HG03442 (cell line): Measurements from ENCODE around the gene AQP5.

ENCODE experiments used
- ATAC-seq: cut with Tn5 transposase; IDR thresholded peaks from one replicate; pipeline ENCODE4 v1.9.1; 2021; ENCODE audit warnings: mild to moderate bottlenecking, moderate library complexity; ENCODE audit not compliant: unreplicated experiment

The AQP5 gene

DNA sequence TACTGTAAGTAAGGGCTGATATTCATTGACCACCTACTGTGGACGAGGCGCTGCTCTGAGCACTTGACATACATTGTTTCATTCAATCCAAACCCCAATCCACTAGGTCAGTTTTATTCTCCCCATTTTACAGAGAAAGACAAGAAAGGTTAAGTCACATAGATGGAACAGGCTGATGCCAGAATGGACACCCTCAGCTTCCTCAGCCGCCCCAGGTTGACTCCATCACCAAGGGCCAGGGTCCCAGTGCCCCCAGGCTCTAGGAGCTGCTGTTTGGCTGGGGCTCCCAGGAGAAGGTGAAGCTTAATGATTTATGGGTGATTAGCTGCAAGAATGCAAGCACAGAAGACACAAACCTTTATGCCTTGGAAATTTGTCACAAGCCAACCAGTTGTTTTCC, 11.8 kb upstream of the AQP5 start:
- no peak for ATAC-seq

DNA sequence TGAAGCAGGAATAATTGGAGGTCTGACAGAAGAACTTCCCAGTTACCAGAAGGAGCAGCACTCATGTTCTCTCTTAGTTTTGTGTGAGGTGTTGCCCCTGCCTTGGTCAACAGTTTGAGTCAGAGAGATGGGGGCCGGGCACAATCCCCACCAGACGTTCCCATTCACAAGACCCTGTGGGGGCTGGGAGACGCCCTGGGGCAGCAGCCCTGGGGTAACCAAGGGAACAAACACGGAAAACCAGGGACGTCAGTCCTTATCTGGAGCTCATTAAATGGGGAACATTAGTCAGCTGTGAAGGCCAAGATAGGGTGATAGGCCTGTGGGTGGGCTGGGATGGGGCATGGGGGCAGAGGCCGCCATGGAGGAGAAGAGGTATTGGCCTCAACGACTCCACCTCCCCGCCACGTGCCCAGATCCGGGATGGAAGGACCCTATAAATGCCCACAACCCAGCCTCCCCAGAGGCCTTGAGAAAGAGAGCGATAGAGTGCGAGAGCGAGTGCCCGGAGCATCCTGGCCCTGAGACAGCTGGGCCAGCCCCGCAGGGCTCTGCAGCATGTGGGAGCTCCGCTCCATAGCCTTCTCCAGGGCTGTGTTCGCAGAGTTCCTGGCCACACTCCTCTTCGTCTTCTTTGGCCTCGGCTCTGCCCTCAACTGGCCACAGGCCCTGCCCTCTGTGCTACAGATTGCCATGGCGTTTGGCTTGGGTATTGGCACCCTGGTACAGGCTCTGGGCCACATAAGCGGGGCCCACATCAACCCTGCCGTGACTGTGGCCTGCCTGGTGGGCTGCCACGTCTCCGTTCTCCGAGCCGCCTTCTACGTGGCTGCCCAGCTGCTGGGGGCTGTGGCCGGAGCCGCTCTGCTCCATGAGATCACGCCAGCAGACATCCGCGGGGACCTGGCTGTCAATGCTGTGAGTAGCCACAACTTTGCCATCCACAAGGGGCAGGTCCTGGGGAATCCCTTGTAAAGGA, 11.1 kb upstream of the AQP5 start, which contains the start of gene AQP2:
TSS of gene AQP2 (plus strand) at position 465 of the 979 bp plus-strand sequence. CDS start at position 559, 94 bp downstream.
- no peak for ATAC-seq

DNA sequence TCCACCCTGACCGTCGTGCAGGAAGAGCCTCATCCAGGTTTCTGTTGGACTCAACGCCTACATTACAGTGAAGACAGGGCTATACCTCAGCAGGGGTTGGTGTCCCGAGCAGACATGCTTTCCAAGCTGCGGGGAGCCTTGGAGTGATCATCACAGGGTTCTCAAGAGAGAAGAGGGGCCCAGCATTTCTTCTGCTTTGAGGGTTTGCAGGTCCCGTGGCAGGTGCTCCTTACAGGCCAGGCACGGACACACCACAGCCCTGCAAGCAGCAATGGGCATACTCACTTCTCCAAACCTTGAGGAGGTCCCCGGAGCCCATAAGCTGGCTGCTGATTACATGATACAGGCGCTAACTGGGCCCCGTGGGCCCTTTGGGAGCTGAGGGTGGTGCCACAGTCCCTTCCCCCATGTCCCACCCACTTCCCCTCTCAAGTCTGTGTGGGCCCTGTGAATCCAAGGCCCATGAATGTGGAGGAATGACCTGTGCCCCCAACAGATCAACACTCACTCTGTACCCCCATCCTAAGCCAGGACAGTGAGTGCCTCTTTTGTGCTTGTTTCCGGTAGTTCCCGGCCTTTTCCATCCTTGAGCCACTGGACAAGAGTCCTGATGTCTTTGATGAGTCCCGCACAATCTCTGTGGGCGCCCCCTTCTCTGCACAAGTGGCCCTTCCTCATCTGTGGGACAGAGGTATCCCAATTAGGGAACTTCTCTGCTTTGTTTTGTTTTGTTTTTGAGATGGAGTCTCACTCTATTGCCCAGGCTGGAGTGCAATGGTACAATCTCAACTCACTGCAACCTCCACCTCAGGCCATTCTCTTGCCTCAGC, 10.0 kb upstream of the AQP5 start:
- no peak for ATAC-seq

DNA sequence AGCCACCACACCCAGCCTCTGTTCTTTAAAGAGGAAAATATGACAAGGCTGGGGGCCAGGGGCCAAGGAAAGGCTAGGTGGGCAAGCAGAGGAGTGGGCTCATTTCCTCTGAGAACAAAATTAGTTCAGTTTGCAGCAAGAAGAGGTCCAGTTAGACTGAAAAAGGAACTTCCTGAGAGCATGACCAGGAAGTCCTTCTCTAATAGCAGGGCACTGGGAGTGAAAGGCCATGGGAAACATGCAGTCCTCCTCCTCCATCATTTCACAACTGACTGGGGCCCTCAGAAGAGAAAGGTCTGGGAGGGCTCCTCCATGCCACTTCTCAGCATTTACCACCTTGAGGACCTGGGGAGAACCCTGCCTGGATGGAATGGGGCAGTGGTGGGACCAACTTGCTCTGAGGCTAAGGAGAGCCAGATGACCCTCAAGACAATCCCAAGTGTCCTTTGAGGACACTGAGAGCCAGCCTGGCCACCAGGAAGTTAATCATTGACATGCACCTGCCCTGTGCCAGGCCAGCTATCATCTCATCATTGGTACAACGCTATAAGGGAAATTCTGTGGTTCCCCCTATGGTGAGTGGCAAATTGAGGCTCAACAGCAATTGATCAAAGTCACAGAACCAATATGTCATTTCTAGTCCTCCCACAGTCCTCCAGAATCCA, 9.1 kb upstream of the AQP5 start:
- no peak for ATAC-seq

DNA sequence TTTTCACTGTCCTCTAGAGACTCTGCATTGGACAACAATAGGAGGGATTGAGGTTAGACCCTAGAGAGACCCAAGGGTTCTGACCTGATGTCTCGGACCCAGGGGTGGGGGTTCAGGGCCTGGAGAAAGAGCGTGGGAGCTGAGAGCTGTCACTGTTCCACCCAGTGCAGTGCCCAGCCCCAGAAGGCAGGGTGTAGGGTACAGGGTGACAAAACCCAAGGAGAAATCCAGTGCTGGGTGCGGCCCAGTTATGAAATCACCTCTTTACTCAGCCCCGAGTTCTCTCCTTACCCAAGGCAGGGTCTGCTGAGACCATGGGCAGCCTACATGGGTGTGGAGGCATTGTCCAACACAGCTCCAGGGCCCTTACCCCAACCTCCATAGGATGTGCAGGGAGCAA, 8.5 kb upstream of the AQP5 start:
- ATAC-seq, result no peak

DNA sequence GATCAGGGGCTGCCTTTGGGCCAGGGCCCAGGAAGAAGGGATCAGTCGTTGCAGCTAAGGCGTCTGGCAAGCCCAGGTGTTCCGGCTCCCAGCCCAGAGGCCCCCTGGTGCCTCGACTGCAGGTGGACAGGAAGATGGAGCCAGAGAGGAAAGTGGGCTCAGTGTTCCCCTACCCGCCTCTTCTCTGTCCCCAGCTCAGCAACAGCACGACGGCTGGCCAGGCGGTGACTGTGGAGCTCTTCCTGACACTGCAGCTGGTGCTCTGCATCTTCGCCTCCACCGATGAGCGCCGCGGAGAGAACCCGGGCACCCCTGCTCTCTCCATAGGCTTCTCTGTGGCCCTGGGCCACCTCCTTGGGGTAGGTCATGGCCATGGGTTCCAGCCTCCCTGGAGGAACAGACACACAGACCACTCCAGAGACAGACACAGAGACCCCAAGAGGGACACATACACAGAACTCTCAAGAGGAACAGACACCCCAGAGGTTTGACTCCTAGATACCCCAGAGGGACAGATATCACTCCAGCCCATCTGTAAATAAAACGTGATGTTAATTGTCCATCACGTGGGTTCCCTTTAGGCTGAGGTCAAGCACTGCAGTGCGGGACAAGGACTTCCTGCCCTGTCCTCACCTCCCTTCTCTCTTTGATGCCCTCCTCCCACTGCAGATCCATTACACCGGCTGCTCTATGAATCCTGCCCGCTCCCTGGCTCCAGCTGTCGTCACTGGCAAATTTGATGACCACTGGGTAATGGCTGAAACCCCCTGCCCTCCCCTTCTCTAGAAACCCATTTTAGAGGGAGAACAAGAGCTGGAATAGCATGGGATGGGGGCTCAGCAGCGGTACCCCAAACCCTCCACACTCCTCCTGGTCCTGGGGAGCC, 7.5 kb upstream of the AQP5 start:
- ATAC-seq, result no peak

DNA sequence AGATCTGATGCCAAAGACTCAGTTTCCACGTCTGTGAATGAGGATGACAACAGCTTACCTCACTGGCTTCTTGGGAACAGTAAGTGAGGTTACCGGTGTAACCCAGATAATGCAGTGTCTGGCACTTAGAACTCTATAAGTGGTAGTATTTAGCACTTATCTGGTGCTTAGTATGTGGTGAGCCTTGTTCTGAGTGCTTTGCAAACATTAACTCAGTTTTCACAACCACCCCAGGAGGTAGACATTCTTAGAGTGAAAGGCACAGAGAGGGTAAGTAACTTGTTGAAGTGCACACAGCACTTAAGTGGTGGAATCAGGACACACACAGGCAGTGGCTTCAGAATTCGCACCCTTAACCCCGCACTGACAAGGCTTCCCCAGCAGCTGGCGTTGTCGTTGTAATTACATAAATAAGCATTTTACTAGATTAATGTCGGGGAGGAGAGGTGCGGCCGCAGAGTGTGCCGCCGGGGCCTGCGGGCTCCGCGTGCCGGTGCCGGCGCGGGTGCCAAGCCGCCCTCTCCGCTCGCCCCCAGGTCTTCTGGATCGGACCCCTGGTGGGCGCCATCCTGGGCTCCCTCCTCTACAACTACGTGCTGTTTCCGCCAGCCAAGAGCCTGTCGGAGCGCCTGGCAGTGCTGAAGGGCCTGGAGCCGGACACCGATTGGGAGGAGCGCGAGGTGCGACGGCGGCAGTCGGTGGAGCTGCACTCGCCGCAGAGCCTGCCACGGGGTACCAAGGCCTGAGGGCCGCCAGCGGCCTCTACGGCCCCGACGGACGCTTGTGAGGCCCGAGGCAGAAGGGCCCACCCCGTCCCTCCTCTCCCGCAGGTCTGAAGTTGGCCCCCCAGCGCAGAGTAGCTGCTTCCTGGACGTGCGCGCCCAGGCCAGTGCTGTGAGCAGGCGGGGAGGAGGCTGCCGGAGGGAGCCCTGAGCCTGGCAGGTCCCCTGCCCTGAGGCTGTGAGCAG, 6.5 kb upstream of the AQP5 start:
- ATAC-seq, result no peak

DNA sequence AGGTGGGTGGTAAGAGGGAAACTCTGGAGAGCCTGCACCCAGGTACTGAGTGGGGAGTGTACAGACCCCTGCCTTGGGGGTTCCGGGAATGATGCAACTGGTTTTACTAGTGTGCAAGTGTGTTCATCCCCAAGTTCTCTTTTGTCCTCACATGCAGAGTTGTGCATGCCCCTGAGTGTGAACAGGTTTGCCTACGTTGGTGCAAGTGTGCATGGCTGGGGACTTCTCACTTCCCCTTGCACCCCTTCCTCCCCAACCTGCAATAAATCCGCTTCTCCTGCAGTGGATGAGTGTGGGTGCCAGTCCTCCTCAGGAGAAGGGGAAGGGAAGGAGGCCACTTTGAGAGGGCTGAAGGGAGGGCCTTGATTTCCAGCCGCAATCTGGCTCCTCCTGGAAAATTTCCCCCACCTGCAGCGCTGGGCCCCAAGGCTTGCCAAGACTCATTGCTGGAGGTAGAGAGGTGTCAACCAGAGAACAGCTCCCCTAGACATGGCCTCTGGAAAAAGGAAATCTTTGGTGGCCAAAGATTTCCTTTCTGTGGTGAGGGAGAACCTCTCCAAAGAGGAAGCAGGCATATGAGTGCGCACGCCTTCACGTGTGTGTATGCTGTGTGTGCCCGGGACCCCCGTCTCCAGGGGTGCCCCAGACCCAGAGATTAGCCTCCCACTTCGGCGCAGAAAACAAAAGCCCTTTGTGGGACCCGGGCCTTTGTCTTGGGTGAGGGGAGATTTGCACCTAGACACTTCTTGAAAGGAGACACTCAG, 5.6 kb upstream of the AQP5 start:
- no peak for ATAC-seq

DNA sequence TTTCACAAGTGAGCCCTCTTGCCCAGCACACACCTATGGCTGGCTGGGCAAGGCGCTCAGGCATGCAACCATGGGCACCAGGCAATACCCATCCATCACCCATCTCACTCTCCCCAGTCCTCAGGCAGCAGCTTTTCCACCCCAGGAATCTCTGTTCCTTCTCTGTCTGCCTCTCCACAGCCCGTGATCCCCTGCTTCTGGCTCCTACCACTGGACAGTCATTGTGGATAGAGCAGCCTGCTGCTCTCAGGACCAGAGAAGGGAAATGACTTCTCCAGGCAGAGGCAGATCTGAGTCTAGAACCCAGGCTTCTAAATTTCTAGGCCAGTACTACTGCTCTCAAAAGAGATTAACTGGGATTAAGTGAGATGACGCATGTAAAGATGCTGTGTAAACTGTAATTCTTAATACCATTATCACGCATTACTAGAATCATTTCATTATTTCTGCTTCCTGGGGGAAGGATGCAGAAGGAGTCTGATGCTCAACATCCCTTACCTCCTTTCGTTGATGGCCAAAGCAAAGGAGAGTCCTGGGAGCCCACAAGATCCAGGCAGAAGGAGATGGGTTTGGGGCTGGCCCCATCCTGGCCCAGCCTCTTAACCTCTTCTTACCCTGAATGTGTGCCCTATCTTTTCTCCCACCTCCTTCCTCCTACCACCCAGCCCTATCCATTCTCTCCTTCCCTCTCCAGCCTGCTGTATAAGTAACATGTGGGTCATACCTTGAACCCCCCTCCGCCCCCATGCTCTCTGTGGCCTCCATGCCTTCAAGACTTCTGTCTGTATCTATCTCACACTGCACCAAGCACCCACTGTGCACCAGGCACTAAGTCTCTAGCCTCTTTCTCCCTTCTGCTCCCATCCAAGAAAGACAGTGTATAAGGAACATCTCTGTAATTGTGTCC, 4.8 kb upstream of the AQP5 start:
- no peak for ATAC-seq

DNA sequence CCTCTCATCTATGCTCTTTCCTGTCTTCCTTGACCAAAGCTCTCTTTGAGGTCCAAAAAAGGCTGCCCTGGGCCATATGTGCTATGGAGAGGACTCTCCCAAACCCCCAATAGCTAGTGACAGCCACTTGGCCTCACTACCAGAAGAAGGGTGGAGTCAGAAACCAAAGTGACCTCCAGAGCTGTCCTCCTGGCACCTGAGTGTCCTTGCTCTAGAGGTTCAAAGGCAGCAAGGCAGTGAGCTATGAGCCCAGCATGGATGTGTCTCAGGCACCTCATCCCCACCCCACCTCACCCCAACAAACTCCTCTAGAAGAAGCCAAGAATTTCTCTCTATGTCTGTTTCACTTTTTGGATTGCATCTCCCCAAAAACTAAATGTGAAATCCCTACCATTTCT, 4.1 kb upstream of the AQP5 start:
- ATAC-seq, result no peak

DNA sequence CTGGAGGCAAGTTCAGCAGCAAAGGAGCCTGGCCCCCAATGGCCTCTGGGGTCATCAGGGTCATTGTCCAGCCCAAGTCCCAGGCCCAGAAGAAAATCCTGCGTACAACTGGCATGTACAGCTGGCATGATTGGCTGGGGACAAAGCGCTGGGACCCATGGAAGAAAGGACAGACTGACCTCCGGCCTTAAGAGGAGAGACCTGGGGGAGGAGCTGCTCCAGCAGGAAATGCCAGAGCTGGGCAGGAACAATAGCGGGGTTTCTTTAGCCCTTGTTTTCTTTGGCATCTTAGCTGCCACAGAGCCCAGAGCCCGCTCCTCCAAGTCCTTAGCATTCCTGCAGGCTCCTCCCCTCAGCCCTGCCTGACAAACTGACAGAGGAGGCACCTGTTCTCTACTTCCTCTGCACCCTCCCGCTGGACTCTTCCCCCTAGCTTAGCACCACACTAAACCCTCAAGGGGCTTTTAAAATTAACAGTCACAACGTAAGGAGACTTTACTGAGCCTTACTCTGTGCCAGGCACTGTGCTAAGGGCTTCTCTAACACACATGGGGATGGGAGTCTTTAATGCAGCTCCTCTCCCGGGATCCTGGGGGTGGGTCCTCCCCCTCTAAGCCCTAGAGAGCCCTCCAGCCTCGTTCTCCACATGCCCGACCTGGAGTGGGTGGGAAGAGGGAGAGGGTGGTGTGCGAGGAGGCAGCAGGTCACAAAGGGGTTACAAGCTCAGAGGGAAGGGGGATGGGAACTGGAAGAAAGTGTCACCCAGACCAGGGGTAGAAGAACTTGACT, 1.8 kb upstream of the AQP5 start:
- no peak for ATAC-seq

DNA sequence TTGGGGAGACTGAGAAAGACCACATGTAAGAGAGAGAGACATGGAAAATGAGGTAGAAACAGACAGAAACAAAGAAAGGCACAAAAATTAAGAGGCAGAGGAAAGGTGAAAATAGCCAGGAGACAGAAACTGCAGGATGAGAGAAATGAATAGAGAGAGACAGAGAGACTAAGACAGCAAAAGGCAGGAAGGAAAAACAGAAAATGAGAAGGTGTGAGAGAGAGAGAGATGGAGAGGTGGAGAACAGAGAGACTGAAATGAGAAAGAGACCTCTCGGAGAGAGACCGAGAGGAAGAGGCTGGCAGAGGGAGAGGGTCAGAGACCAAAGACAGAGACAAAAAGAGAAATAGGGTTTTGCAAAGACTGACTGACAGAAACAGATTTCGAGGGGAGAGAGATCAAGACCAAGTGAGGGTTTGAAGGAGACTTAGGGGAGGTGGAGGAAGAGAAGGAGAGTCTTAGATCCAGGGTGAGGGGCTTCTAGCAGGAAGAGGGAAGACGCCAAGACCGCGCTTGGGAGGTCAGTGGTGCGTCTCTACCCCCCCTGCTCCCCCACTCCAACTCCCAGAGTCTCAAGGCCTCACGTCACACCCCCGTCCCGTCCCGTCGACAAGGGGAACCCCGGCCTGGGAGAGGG, 1.1 kb upstream of the AQP5 start:
- ATAC-seq, result no peak

DNA sequence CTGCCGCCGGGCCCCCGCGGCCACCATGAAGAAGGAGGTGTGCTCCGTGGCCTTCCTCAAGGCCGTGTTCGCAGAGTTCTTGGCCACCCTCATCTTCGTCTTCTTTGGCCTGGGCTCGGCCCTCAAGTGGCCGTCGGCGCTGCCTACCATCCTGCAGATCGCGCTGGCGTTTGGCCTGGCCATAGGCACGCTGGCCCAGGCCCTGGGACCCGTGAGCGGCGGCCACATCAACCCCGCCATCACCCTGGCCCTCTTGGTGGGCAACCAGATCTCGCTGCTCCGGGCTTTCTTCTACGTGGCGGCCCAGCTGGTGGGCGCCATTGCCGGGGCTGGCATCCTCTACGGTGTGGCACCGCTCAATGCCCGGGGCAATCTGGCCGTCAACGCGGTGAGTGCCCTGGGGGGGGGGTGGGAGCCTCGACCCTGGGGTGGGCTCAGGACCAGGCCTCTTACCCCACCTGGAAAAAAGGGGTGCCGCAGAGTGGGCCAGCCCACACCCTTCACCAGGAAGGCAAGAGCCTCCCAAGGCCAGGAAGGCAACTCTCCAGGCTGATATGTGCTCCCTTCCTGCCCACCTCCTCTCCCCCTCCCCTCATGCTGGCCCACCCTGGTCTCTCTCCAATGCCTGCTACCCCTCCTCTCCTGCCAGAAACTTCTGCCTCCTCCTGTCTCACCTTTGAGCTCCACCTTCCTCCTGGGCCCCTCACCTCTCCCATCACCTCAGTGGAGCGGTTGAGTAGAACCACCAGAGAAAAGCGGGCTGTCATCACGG, 507 bp downstream of the AQP5 start:
- no peak for ATAC-seq

DNA sequence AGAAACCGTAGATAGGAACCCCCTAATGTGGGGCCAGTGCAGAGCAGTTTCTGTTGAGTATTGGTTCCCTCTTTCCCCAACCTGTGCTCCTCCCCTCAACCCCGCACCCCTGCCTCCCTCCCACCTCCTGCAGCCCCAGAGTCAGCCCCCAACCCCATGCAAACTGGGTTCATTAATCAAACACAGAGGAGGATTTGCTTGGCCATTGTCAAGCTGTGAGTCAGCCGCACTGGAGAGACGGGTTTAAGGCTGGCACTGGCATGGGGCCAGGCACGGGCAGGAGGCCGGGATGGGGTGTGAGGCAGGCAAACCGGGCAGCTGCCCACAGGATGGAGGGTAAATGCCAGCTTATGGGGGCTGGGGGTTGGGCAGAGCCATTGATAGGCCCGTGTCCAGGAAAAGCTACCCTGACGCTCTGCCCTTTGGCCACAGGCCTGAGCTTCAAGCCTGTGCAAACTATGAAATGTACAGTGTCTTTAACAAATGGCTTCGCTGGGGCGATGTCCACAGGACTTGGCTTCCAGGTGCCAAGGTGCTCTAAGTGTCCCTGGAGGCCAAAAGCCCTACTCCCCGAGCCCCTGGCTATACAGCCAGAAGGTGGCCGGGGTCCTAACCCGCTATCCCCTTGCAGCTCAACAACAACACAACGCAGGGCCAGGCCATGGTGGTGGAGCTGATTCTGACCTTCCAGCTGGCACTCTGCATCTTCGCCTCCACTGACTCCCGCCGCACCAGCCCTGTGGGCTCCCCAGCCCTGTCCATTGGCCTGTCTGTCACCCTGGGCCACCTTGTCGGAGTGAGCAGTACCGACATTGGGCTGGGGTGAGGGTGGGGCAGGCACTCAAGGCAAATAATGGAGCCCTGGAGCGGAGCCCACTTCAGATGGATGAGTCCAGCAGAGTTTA, 1.4 kb downstream of the AQP5 start:
- no peak for ATAC-seq
